ENCODE data around the gene WDR37. TPM values are rescaled to one million over a fixed set of nuclear protein-coding genes. Genes with fewer than 3 reads are reported as not detected.

The WDR37 gene
- total and polyA plus RNA-seq, 8 donors, result 4.6 to 11.6 (median 8.6) TPM

- H3K27me3 ChIP-seq, result no peaks in the 10 kb centered on the region
- H3K9me3 ChIP-seq, result no peaks in the 10 kb centered on the region
- TF ChIP-seq CTCF (IDR thresholded peaks at IDR 0.05), result no peak
- ATAC-seq (peak in 1 of 4 donors; percentile 14), DNase-seq (no peak), FAIRE-seq (no peak)
- H3K4me3 ChIP-seq, result no peak overlapping the region
- H3K4me1 ChIP-seq, result no peaks in the 10 kb centered on the region
- 86 to 87% methylated on average over 10 of the region's 10 CpGs for WGBS, 2 donors
- peaks cover 0 to 23% (median 4%) of the 10 kb centered on the region in 3 donors for H3K36me3 ChIP-seq
- H3K27ac ChIP-seq, result no peak overlapping the region
- intact Hi-C loops (cut with DNase I), result no loop called here
Measured at GRCh38 chr10:1132584-1132983, 76.4 kb downstream of the WDR37 start.

GRCh38 chr10:1133495-1134045, 77.4 kb downstream of the WDR37 start:
- FAIRE-seq, result no peak
- 94 to 96% methylated on average over 3 of the region's 3 CpGs for WGBS, 2 donors
- no peaks in the 10 kb centered on the region for H3K9me3 ChIP-seq
- H3K4me1 ChIP-seq, result no peaks in the 10 kb centered on the region
- H3K27me3 ChIP-seq, result no peaks in the 10 kb centered on the region
- TF ChIP-seq CTCF (IDR thresholded peaks at IDR 0.05), result no peak
- H3K36me3 ChIP-seq, result peaks cover 0 to 23% (median 4%) of the 10 kb centered on the region in 3 donors
- no peak for DNase-seq
- no peak overlapping the region for H3K27ac ChIP-seq
- no peak for ATAC-seq
- intact Hi-C loops (cut with DNase I), result no loop called here
- H3K4me3 ChIP-seq, result no peak overlapping the region

GRCh38 chr10:1134156-1134555, 78.0 kb downstream of the WDR37 start:
- no peaks in the 10 kb centered on the region for H3K9me3 ChIP-seq
- H3K4me3 ChIP-seq, result no peak overlapping the region
- no peaks in the 10 kb centered on the region for H3K27me3 ChIP-seq
- 46 to 69% methylated on average over 2 of the region's 2 CpGs for WGBS, 2 donors
- intact Hi-C loops (cut with DNase I), result no loop called here
- DNase-seq (no peak), ATAC-seq (no peak), FAIRE-seq (no peak)
- no peak overlapping the region for H3K27ac ChIP-seq
- H3K4me1 ChIP-seq, result no peaks in the 10 kb centered on the region
- H3K36me3 ChIP-seq, result peaks cover 0 to 20% (median 4%) of the 10 kb centered on the region in 3 donors
- TF ChIP-seq CTCF (IDR thresholded peaks at IDR 0.05), result no peak

GRCh38 chr10:1136268-1136667, 80.1 kb downstream of the WDR37 start:
- Histone ChIP-seq H3K36me3 (peaks cover 0 to 5% (median 0%) of the 10 kb centered on the region in 3 donors), H3K4me1 (no peaks in the 10 kb centered on the region), H3K27me3 (no peaks in the 10 kb centered on the region), H3K9me3 (no peaks in the 10 kb centered on the region), H3K4me3 (no peak overlapping the region), H3K27ac (no peak overlapping the region)
- intact Hi-C loops (cut with DNase I), result no loop called here
- DNase-seq, result no peak
- no peak for TF ChIP-seq CTCF (IDR thresholded peaks at IDR 0.05)
- FAIRE-seq, result no peak
- ATAC-seq, result no peak

- Histone ChIP-seq H3K4me1 (no peaks in the 10 kb centered on the region), H3K9me3 (no peaks in the 10 kb centered on the region), H3K27ac (no peak overlapping the region), H3K4me3 (no peak overlapping the region), H3K27me3 (no peaks in the 10 kb centered on the region), H3K36me3 (no peaks in the 10 kb centered on the region)
- intact Hi-C loops (cut with DNase I), result no loop called here
- FAIRE-seq (no peak), ATAC-seq (no peak), DNase-seq (no peak)
- 78 to 83% methylated on average over 10 of the region's 10 CpGs for WGBS, 2 donors
- TF ChIP-seq CTCF (IDR thresholded peaks at IDR 0.05), result no peak
Measured at GRCh38 chr10:1137499-1138163, 81.4 kb downstream of the WDR37 start.

Data from pancreas (tissue), 10 donors.